NT2/D1 (cell line): ENCODE data around the gene C1orf53.

Experiments
- SUZ12 ChIP-seq: IDR thresholded peaks from 2 replicates; pipeline ENCODE4 v1.6.1; 2011; ENCODE audit not compliant: insufficient read length, insufficient read depth; ENCODE audit errors: extremely low read depth
- YY1 ChIP-seq: IDR thresholded peaks from 2 replicates; pipeline ENCODE4 v1.6.1; 2011; ENCODE audit not compliant: insufficient read length, insufficient read depth

DNA sequence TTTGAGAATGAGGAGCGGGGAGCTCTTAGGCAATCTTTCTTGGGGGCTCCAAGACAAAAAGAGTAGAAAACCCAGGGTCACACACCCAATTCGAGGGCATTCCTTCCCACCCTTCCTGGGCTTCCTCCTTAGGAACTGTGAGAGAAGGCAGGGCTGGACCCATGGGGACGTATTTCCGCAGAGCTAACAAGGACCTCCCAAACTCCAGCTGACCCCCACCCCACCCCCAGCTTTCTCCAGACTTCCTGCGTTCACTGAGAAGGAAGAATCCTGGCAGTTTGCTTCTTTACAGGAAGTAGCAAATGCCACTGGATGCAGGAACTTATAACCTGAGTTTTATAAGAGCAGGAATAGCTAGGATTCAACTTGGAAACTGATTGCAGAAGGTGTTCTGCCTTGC, 12.1 kb downstream of the C1orf53 start:
- TF ChIP-seq YY1 (no peak), SUZ12 (no peak)
